ENCODE data around the gene SPTSSB. TPM values are rescaled to one million over a fixed set of nuclear protein-coding genes. Genes with fewer than 3 reads are reported as not detected.

Gene SPTSSB
- total RNA-seq, 1 donor from 2014 or later, result not detected

DNA sequence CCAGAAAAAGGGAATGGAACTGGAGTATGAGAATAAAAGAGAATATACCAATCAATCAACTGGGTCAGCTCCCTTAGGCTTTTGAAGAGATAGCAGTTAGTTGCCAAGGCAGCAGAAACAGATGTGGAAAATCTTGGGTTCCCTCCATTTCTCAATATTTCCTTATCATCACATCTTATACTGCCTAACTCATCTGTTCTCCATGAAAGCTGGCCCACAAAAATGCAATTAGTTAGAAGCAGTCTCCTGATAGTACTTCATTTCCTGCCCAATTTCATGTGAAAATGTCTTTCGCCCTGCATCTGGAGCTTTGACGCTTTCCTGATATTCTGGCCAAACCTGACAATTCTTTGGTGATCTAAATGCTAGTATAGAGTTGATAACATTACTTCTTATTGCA lies 30.1 kb upstream of the SPTSSB start:
- Mint-ChIP-seq H3K27ac (ENCODE audit: unreplicated experiment) (no peak overlapping the region), H3K9me3 (ENCODE audit: unreplicated experiment) (peaks cover 13% of the 10 kb centered on the region), H3K27me3 (ENCODE audit: unreplicated experiment) (no peaks in the 10 kb centered on the region), H3K36me3 (ENCODE audit: unreplicated experiment) (no peaks in the 10 kb centered on the region), H3K4me1 (ENCODE audit: unreplicated experiment) (peaks cover 13% of the 10 kb centered on the region), H3K4me3 (ENCODE audit: unreplicated experiment) (no peak overlapping the region)
- no peak for TF ChIP-seq CTCF (IDR thresholded peaks at IDR 0.05)
- no peak for DNase-seq (ENCODE audit: extremely low spot score, unreplicated experiment)

- DNase-seq (ENCODE audit: extremely low spot score, unreplicated experiment), result no peak
- H3K36me3 Mint-ChIP-seq (ENCODE audit: unreplicated experiment), result no peaks in the 10 kb centered on the region
- peaks cover 13% of the 10 kb centered on the region for H3K9me3 Mint-ChIP-seq (ENCODE audit: unreplicated experiment)
- H3K4me3 Mint-ChIP-seq (ENCODE audit: unreplicated experiment), result no peak overlapping the region
- H3K27me3 Mint-ChIP-seq (ENCODE audit: unreplicated experiment), result no peaks in the 10 kb centered on the region
- no peak overlapping the region for H3K27ac Mint-ChIP-seq (ENCODE audit: unreplicated experiment)
- TF ChIP-seq CTCF (IDR thresholded peaks at IDR 0.05), result no peak
- peaks cover 12% of the 10 kb centered on the region for H3K4me1 Mint-ChIP-seq (ENCODE audit: unreplicated experiment)
These were observed 29.3 kb upstream of the SPTSSB start for GRCh38 chr3:161400650-161401049.

DNA sequence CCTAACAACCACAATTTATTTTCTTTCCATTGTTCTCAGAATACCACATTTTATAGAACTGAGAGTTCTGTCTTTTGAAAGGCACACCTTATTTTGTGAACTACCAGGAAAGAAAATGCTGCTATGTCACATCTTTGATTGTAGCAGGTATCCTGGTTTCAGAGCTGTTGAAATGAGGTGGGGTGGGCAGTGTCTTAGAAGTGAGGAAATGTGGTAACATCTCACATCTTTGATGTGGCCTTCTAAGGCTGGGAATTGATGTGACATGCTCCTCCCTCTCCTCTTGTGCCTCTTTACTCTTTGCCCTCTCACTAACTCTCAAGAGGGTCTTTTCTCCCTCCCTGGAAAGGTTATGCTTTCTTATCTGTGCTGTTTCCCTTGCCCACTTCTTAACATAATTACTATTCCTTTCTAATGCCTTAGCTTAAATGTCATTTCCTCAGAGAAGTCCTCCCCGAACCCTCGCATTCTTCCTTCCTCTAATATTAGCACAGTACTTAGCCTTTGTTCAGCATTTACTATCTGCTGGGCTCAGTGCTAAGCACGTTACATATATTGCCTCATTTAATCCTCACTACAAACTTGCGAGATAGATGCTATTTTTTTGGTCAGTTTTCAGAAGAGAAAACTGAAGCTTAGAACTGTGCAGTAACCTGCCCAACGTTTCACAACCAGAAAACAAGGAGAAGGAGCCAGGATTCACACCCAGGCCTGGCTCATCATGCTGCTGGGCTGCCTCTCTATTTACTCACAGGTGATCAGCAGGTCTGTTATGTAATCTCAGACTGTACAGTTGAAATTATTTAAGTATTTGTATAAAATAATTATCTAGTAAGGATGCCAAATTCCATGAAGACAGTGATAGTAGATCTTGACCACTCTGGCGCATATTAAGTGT lies 24.0 kb upstream of the SPTSSB start:
- Mint-ChIP-seq H3K9me3 (ENCODE audit: unreplicated experiment) (peaks cover 13% of the 10 kb centered on the region), H3K27ac (ENCODE audit: unreplicated experiment) (no peak overlapping the region), H3K4me1 (ENCODE audit: unreplicated experiment) (no peaks in the 10 kb centered on the region), H3K4me3 (ENCODE audit: unreplicated experiment) (no peak overlapping the region), H3K36me3 (ENCODE audit: unreplicated experiment) (no peaks in the 10 kb centered on the region), H3K27me3 (ENCODE audit: unreplicated experiment) (peaks cover 12% of the 10 kb centered on the region)
- TF ChIP-seq CTCF (IDR thresholded peaks at IDR 0.05), result no peak
- no peak for DNase-seq (ENCODE audit: extremely low spot score, unreplicated experiment)

DNA sequence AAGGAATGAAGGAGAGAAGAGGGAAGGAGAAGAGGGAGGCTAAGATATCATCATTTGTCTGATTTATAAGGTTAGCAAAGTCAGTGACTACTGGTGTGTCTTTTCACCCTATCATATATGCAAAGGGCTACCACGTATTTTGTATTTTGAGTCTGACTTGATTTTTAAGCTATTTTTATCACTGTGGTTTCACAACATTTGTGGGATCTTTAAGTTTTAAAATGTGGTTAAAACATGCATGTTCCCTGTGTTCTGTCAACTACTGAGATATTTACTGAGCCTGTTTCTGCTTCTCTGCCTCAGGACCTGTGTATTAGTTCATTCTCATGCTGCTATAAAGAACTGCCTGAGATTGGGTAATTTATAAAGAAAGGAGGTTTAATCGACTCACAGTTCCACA lies 22.5 kb upstream of the SPTSSB start:
- no peaks in the 10 kb centered on the region for H3K4me1 Mint-ChIP-seq (ENCODE audit: unreplicated experiment)
- H3K4me3 Mint-ChIP-seq (ENCODE audit: unreplicated experiment), result no peak overlapping the region
- peaks cover 14% of the 10 kb centered on the region for H3K9me3 Mint-ChIP-seq (ENCODE audit: unreplicated experiment)
- H3K36me3 Mint-ChIP-seq (ENCODE audit: unreplicated experiment), result no peaks in the 10 kb centered on the region
- no peak for DNase-seq (ENCODE audit: extremely low spot score, unreplicated experiment)
- no peak for TF ChIP-seq CTCF (IDR thresholded peaks at IDR 0.05)
- H3K27me3 Mint-ChIP-seq (ENCODE audit: unreplicated experiment), result peaks cover 18% of the 10 kb centered on the region
- H3K27ac Mint-ChIP-seq (ENCODE audit: unreplicated experiment), result no peak overlapping the region

GRCh38 chr3:161393310-161393709 lies 22.0 kb upstream of the SPTSSB start:
- Mint-ChIP-seq H3K36me3 (ENCODE audit: unreplicated experiment) (no peaks in the 10 kb centered on the region), H3K9me3 (ENCODE audit: unreplicated experiment) (peaks cover 14% of the 10 kb centered on the region), H3K4me3 (ENCODE audit: unreplicated experiment) (no peak overlapping the region), H3K27ac (ENCODE audit: unreplicated experiment) (no peak overlapping the region), H3K27me3 (ENCODE audit: unreplicated experiment) (peaks cover 18% of the 10 kb centered on the region), H3K4me1 (ENCODE audit: unreplicated experiment) (no peaks in the 10 kb centered on the region)
- no peak for TF ChIP-seq CTCF (IDR thresholded peaks at IDR 0.05)
- DNase-seq (ENCODE audit: extremely low spot score, unreplicated experiment), result no peak
